Endothelial cell of umbilical vein (primary cell): ENCODE data around the gene RADIL.

Experiments used
- POLR2A ChIP-seq: IDR thresholded peaks from 2 replicates; pipeline ENCODE4 v1.6.1; 2012; ENCODE audit warnings: low read depth, mild to moderate bottlenecking, control low read depth, low read length
- TF ChIP-seq, protein P1 (sequence below), 2 donors: IDR thresholded peaks; 1 replicate in 1 of 2; 2 replicates in 1 of 2; pipeline ENCODE4 v1.5.1; 2011; ENCODE audit warnings: low read length in 2 of 2, mild to moderate bottlenecking in 2 of 2, moderate library complexity in 2 of 2, control low read depth in 1 of 2, inconsistent platforms in 1 of 2, low read depth in 1 of 2; ENCODE audit not compliant: insufficient read depth in 1 of 2; ENCODE audit errors: extremely low read depth in 1 of 2

DNA sequence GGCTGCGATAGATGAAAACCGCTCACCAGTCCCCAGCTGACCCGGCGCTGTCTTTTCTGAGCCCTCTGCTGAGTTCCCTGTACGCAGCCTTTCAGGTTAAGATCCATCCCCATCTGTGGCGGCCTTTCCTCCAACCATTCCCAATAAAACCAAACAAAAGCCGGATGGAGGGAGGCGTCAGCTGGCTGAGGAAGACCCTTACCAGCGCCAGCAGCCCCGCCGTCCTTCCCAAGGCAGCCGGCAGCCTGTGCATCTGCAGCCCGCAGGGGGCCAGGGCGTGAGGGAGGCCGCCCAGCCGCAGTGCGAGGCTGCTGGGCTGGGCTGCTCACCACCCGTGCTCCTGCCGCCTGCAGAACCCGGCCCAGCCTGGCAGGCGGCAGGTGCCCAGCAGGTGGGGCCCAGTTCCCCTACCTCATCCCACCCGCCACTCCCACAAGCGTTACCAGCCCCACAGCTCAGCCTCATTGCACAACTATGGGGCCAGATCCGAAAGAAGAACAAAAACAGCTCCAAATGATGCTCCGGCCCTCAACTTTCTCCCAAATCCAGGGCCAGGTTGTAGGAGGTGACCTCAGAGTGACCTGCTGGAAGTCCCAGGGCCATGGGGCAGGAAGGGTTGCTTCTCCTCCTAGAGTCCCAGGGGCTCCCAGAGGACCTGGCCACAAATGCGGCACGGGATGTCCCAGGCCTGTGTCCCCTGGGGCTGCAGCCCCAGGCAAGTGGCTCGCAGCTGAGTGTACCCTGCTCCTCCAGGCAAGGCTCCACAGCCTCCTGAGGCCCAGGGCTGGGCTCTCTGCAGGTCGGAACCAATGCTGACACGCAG is 45.5 kb downstream of the RADIL start:
- TF ChIP-seq, protein P1, sequence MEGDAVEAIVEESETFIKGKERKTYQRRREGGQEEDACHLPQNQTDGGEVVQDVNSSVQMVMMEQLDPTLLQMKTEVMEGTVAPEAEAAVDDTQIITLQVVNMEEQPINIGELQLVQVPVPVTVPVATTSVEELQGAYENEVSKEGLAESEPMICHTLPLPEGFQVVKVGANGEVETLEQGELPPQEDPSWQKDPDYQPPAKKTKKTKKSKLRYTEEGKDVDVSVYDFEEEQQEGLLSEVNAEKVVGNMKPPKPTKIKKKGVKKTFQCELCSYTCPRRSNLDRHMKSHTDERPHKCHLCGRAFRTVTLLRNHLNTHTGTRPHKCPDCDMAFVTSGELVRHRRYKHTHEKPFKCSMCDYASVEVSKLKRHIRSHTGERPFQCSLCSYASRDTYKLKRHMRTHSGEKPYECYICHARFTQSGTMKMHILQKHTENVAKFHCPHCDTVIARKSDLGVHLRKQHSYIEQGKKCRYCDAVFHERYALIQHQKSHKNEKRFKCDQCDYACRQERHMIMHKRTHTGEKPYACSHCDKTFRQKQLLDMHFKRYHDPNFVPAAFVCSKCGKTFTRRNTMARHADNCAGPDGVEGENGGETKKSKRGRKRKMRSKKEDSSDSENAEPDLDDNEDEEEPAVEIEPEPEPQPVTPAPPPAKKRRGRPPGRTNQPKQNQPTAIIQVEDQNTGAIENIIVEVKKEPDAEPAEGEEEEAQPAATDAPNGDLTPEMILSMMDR (IDR thresholded peaks at IDR 0.05; ENCODE audit: extremely low read depth in 1 of 2, insufficient read depth in 1 of 2, low read depth in 1 of 2, low read length in 2 of 2) = no peak
- TF ChIP-seq POLR2A = no peak
